VCaP (cell line): Measurements from ENCODE around the gene CA11.
A peak's percentile ranks its signal among the peaks of the same experiment; 100 is the strongest.
"Not testable (repeated sequence)": the region's sequence is repeated elsewhere in the genome, so short reads cannot be mapped to it uniquely, and the experiment has no call there.

ENCODE experiments used
- H3K27ac ChIP-seq: fragments of 450-650 bp; 2 replicates; pipeline ENCODE4 v1.5.1; 2017
- TF ChIP-seq, protein P1 (sequence below): fragments of 450-650 bp; conservative IDR thresholded peaks from 2 replicates; pipeline ENCODE4 v1.5.1; 2017; ENCODE audit warnings: mild to moderate bottlenecking, moderate library complexity

CA11 gene

DNA sequence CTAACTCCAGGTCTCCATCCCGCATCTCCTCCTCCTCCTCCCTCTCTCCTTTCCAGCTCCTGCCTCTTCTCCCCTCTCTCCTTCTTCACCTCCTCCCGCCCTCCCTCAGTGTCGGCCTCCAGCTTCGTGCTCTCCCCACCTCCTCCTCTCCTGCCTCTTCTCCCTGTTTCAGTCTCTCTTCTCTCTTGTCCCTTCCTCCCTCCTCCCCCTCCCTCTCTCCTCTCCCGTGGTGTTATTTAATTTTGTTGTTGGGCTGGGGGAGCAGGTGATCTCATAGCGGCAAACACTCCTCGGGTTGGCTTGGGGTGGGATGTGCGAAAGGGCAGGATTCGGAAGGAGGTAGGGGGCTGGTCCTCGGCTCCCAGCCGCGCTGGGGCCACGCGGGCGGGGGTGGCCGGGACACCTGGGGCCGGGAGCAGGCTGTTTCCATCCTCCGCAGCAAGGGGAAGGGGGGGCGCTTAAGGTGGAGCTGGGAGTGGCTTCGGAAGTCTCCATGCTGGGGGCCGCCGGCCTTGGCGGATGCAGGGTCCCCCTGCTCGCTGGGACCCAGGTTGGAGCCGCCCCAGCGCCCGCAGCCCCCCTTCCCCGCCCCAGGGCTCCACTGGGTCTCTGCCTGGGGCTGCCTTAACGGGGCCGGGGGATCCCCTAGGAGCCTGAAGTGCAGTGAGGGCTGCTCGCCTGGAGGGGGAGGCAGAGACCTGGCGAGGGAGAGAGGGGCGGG, at the start of gene CA11:
TSS of gene CA11 (minus strand) at position 187 of the 721 bp plus-strand sequence. CDS start 555 bp downstream, outside the sequence.
- TF ChIP-seq, protein P1, sequence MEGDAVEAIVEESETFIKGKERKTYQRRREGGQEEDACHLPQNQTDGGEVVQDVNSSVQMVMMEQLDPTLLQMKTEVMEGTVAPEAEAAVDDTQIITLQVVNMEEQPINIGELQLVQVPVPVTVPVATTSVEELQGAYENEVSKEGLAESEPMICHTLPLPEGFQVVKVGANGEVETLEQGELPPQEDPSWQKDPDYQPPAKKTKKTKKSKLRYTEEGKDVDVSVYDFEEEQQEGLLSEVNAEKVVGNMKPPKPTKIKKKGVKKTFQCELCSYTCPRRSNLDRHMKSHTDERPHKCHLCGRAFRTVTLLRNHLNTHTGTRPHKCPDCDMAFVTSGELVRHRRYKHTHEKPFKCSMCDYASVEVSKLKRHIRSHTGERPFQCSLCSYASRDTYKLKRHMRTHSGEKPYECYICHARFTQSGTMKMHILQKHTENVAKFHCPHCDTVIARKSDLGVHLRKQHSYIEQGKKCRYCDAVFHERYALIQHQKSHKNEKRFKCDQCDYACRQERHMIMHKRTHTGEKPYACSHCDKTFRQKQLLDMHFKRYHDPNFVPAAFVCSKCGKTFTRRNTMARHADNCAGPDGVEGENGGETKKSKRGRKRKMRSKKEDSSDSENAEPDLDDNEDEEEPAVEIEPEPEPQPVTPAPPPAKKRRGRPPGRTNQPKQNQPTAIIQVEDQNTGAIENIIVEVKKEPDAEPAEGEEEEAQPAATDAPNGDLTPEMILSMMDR = peak; percentile 94
- peak within 1 kb of the TSS; percentile 86 for H3K27ac ChIP-seq

DNA sequence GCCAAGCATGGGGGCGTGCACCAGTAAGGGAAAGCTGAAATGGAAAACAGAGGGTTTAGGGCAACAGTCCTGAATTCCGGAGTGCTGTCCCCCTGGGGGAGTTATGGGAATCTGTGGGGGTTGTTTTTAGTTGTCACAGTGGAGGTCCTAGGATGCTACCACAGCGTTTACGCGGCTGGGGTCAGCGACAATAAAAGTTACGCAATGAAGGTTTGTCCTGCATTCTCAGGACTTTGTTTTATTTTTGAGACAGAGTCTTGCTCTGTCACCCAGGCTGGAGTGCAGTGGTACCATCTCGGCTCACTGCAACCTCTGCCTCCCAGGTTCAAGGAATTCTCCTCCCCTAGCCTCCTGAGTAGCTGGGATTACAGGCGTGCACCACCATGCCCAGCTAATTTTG, 47.6 kb upstream of the CA11 start:
- H3K27ac ChIP-seq = not testable (repeated sequence)

DNA sequence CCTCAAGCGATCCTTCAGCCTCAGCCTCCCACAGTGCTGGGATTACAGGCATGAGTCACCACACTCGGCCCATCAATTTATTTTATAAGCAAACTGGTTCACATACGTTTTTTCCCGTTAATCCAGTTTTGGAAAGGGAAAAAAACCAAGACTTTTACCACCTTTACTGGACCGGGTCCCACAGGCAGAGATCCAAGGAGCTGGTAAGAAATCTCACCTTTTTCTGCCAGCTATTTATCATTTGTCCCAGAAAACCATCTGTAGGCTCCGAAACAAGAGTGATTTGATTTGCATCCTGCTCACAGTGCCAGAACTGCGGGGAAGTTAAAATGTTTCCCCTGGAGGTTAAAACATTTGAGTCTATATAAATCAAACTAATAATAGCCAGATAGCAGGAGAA, 43.5 kb upstream of the CA11 start:
- TF ChIP-seq, protein P1 = no peak
- no peak overlapping the region for H3K27ac ChIP-seq

DNA sequence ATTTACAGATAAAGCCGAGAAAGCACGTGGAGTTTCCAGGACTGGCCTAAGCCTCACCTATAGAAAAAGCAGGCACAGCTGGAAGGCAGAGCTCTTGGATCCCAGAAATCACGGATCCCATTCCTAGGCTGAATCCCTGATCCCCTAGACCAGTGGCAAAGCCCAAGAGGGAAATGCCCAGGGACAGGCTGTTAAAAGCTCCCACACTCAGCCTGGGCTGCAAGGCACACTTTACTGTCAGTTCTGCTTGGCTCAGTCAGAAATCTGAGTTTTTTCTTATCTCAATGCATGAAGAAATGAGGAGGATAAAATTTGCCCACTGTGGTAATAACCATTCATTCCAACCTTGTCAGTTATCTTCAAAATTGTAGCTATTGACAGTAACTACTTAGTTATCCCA, 41.8 kb upstream of the CA11 start:
- no peak overlapping the region for H3K27ac ChIP-seq
- TF ChIP-seq, protein P1 = no peak

DNA sequence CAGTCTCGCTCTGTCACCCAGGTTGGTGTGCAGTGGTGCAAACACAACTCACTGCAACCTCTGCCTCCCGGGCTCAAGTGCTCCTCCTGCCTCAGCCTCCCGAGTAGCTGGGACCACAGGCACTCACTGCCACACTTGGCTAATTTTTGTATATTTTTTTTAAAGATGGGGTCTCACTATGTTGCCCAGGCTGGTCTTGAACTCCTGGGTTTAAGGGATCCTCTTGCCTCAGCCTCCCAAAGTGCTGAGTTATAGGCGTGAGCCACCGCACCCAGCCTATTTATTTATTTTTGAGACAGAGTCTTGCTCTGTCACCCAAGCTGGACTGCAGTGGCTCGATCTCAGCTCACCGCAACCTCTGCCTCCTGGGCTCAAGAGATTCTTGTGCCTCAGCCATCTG, 40.6 kb upstream of the CA11 start:
- H3K27ac ChIP-seq = not testable (repeated sequence)

DNA sequence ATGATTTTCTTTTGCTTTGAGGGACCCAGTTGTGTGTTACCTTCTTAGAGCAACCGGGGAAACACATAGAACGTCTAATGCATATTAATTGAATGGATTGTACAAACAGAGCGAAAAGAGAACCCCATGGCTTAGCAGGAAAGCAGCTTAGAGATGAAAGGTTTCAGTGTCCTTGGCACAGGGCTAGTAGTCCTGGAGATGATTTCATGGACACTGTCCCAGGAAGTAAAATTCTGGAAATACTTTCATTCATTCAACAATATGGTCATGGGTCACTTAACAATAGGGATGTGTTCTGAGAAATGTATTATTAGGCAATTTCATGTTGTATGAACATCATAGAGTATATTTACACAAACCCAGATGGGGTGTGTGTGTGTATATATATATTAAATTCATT, 40.1 kb upstream of the CA11 start:
- H3K27ac ChIP-seq = no peak overlapping the region
- TF ChIP-seq, protein P1 = no peak

DNA sequence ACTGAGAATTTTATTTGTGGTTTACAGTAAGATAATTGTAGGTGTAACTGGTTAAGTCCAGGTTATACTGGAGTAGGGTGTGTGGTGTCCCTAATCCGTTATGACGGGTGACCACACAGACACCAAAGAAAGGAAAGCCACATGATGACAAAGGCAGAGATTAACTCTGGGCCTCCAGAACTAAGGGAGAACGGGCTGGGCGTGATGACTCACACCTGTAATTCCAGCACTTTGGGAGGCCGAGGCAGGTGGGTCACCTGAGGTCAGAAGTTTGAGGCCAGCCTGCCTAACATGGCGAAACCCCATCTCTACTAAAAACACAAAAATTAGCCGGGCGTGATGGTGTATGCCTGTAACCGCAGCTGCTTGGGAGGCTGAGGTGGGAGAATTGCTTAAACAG, 39.6 kb upstream of the CA11 start:
- TF ChIP-seq, protein P1 = no peak
- peak overlapping the region; percentile 72; the same call in 1 of the 2 replicates for H3K27ac ChIP-seq

DNA sequence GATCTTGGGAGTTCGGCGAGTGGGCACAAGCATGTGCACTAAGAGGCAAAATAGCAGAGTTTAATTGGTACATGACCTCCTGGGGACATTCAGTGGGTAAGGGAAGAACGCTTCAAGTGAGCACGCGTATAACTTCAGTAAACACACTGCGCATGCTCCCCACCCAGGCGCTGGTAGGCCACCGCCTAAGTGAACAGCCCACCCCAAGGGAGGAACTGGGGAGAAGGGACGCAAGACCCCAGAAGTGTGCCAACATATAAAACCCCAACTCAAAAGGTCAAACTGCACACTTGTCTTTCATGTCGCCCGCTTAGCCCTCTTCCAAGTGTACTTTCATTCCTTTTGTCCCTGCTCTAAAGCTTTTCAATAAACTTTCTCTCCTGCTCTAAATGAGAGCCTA, 37.4 kb upstream of the CA11 start:
- TF ChIP-seq, protein P1 = no peak
- H3K27ac ChIP-seq = peak overlapping the region; percentile 72

DNA sequence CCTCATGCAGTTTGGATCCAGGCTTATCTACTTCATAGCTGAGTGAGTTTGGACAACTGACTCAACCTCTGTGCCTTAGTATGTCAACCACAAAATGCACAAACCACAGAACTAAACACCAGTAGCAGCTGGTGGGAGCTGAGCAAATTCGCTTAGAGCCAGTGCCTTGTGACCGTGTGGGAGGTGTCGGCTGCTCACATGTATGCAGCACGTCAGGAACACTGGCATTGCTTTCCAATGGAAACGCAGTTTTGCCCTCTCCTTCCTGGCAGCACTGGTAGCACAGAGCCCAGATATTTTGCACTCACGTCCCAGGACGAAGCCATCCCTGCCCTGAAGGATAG, 35.1 kb upstream of the CA11 start:
- TF ChIP-seq, protein P1 = no peak

More for the DNA sequence above, 35.1 kb upstream of the CA11 start:
- H3K27ac ChIP-seq = no peak overlapping the region
